BLaER1 treated with 17β-estradiol and CSF1 and Interleukin-3, amounts not matched to agents 10 nM and 100 nM (cell line): ENCODE results near the gene IFNA16.
"Not testable (repeated sequence)": the region's sequence is repeated elsewhere in the genome, so short reads cannot be mapped to it uniquely, and the experiment has no call there.

Experiments
- H3K27ac ChIP-seq, 11 experiments: shearing (Covaris generic); formaldehyde crosslinking; 2 replicates each; pipeline ENCODE4 v1.8.1; 2022
- H3K27me3 ChIP-seq, 11 experiments: shearing (Covaris generic); formaldehyde crosslinking; 2 replicates each; pipeline ENCODE4 v1.8.1; 2022
- H3K36me3 ChIP-seq, 11 experiments: shearing (Covaris generic); formaldehyde crosslinking; 2 replicates each; pipeline ENCODE4 v1.8.1; 2022
- H3K4me1 ChIP-seq, 10 experiments: shearing (Covaris generic); formaldehyde crosslinking; 2 replicates each; pipeline ENCODE4 v1.8.1; 2022
- H3K4me2 ChIP-seq, 11 experiments: shearing (Covaris generic); formaldehyde crosslinking; 2 replicates each; pipeline ENCODE4 v1.8.1; 2022
- H3K4me3 ChIP-seq, 10 experiments: shearing (Covaris generic); formaldehyde crosslinking; 2 replicates each; pipeline ENCODE4 v1.8.1; 2022
- H3K9ac ChIP-seq, 11 experiments: shearing (Covaris generic); formaldehyde crosslinking; 2 replicates each; pipeline ENCODE4 v1.8.1; 2022
- H3K9me3 ChIP-seq, 11 experiments: shearing (Covaris generic); formaldehyde crosslinking; replicated peaks in 1 of 11; 2 replicates each; pipeline ENCODE4 v1.8.1; 2022
- H4K20me1 ChIP-seq, 11 experiments: shearing (Covaris generic); formaldehyde crosslinking; 2 replicates each; pipeline ENCODE4 v1.8.1; 2022
- Cebpa-rat ChIP-seq, 11 experiments: shearing (Covaris generic); IDR thresholded peaks; 2 replicates each; pipeline ENCODE4 v1.8.1; 2022

The IFNA16 gene

DNA sequence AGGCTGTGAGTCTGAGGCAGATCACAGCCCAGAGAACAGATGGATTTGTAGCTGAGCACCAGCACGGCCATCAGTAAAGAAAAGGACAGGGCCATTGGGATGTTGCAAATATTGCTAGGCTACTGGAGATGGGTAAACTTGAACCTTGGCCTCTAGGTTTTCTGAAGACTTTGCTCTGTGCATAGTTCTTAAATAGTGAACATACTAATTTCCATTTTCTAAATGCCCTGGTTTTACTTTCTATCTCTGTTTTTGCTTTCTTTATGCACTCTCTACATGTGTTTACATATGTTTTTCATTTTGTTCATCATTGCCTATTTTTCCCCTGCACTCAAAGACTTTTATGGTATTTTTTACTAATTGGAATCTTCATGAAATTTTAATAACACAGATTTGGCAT is at the start of gene IFNA16:
Gene IFNA16, minus strand, starts transcription at position 101 of the 400 bp plus-strand sequence. Its CDS starts 6 bp downstream, at position 95.
- H3K4me3 ChIP-seq, H3K4me2 ChIP-seq, H3K27ac ChIP-seq, H3K9ac ChIP-seq, H3K27me3 ChIP-seq, H3K9me3 ChIP-seq, H3K36me3 ChIP-seq, H4K20me1 ChIP-seq: not testable (repeated sequence)
- peaks cover 0 to 11% (median 0%) of the 10 kb centered on the region in 10 experiments; a peak in 1 of 20 replicates for H3K4me1 ChIP-seq

DNA sequence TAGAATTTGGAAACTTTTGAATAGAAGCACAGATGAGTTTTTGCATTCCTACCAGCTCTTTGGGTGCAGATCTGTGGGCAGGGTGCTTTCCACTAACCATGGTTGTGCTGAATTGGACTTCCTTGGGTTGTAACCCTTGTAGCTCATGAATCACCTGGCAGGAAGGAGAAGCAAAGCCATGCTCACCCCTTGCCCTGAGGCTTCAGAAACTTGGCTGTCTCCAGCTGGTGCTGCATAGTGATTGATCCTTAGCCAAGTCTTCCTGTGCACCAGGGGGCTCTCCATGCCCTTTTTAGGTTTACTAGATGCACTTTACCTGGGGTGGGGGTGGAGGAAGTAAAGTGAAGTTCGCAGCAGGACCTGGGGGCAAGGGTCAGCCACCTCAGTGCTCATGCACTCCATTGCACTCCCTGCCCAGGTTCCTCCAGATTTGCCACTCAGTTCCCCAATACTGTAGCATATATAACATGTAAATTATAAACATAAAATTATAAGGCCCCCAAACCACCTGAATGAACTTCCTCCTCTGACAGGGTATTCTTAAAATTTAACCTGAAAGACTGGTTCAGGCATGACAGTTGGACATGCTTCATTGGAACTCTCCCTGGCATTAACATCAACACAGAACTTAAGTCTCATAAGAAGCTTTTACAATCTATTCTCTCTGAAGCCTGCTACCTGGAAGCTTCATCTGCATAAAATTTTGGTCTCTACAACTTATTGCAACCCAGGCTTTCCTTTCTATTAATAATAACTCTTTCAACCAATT is 48.5 kb upstream of the IFNA16 start:
- H3K36me3 ChIP-seq: no peaks in the 10 kb centered on the region
- H3K27me3 ChIP-seq: peaks cover 0 to 4% (median 0%) of the 10 kb centered on the region in 11 experiments; a peak in 1 of 22 replicates
- no peak overlapping the region for H3K9ac ChIP-seq

DNA sequence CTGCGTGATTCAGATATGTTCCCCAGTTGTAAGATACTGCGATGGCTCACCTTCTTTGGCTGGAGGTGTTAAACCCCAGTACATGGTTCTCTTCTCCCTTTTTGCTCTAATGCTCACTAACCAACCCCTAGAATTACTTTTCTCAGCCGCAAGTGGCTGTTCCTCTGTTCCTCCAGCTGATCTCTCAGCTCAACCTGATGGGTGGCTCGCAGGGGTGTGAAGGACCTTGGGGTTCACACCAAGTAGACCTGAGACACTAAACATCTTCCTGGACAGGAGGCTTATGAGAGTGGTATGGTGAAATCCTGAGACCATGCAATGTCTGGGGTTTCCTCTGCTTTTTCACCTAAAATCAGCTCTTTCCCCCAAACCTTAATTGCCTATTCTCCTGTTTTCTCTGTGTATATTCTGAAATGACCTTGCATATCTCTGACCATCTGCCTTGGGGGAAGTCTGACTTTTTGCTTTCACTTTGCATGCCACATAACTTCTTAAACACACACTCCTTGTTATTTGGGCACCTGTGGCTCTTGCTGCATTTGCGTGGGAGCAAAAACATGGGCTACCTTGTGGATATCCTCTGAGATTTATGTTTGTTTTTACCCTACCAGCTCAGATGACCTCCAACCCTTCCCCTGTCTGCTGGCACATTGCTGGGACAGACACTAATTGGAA is 38.6 kb upstream of the IFNA16 start:
- H4K20me1 ChIP-seq: no peaks in the 10 kb centered on the region; a peak in 1 of 22 replicates
- H3K9me3 ChIP-seq: peaks cover 17 to 27% (median 22%) of the 10 kb centered on the region in 11 experiments
- peaks cover 20 to 41% (median 33%) of the 10 kb centered on the region in 10 experiments for H3K4me1 ChIP-seq
- H3K9ac ChIP-seq: no peak overlapping the region
- H3K27ac ChIP-seq: peak overlapping the region in 2 of 11 experiments; percentile 10 to 24; a peak in 3 of 22 replicates
- peak overlapping the region; percentile 8 to 65 (median 52); a peak in 21 of 22 replicates for H3K4me2 ChIP-seq
- H3K36me3 ChIP-seq: no peaks in the 10 kb centered on the region
- H3K4me3 ChIP-seq: no peak overlapping the region
- peaks cover 0 to 53% (median 0%) of the 10 kb centered on the region in 11 experiments; a peak in 6 of 22 replicates for H3K27me3 ChIP-seq
- no peak for TF ChIP-seq Cebpa-rat (IDR thresholded peaks at IDR 0.05)

More for the DNA sequence above, 48.5 kb upstream of the IFNA16 start:
- Histone ChIP-seq H3K9me3 (peaks cover 0 to 8% (median 1%) of the 10 kb centered on the region in 11 experiments; a peak in 7 of 22 replicates), H3K4me1 (0 out of 20 replicates have a peak, but pooled peaks cover 0 to 9% (median 0%) of the 10 kb centered on the region in 10 experiments), H3K4me3 (no peak overlapping the region), H3K27ac (no peak overlapping the region), H4K20me1 (no peaks in the 10 kb centered on the region), H3K4me2 (no peak overlapping the region)
- no peak for TF ChIP-seq Cebpa-rat (IDR thresholded peaks at IDR 0.05)

DNA sequence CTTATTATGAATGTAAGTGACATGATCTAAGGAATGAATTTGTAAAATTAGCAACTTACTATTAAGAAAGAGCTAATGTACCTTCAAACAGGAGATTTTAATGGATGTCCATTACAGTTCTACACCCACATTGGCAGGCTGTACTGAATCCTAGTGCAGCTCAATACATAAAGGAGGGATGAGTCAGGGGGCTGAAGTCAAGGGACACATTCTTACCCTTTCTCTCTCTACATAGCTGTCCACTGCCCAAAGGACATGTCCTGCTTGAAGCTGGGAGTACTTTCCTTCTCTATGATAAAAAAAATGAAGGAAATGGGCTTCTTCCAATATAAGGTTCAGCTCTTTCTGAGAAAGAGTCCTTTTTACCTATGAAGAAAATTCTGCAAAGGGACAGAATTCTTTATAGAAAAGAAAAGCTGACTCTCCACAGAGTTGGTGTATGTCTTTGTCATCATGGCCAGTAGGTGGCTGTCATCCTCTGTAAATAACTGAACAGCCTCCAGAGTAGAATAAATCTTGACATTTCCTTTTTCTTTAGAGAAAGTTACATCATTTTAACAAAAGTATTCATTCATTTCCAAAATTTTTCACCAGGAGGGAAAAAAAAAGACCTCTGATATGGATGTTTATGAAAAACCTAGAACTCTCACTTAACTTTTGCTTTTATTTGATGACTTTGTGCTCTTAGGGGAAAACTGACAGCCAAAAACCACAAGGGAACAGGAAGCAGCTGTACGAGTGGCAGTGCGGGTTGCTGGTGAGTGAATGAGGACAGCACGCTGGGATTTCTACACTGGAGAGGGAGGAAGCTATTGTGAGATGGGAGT is 35.8 kb upstream of the IFNA16 start:
- Histone ChIP-seq H4K20me1 (no peaks in the 10 kb centered on the region; a peak in 1 of 22 replicates), H3K4me1 (peaks cover 20 to 41% (median 33%) of the 10 kb centered on the region in 10 experiments), H3K4me3 (no peak overlapping the region; a peak in 1 of 20 replicates), H3K36me3 (no peaks in the 10 kb centered on the region), H3K4me2 (peak overlapping the region; percentile 49 to 77 (median 63)), H3K27me3 (peaks cover 0 to 72% (median 0%) of the 10 kb centered on the region in 11 experiments; a peak in 6 of 22 replicates), H3K27ac (peak overlapping the region in 8 of 11 experiments; percentile 43 to 74 (median 64); a peak in 16 of 22 replicates), H3K9me3 (peaks cover 7 to 12% (median 9%) of the 10 kb centered on the region in 11 experiments; a peak in 21 of 22 replicates), H3K9ac (peak overlapping the region in 7 of 11 experiments; percentile 4 to 61 (median 42); a peak in 11 of 22 replicates)
- TF ChIP-seq Cebpa-rat (IDR thresholded peaks at IDR 0.05): peak in 7 of 11 experiments; percentile 25 to 93 (median 65); a peak in 10 of 22 replicates

DNA sequence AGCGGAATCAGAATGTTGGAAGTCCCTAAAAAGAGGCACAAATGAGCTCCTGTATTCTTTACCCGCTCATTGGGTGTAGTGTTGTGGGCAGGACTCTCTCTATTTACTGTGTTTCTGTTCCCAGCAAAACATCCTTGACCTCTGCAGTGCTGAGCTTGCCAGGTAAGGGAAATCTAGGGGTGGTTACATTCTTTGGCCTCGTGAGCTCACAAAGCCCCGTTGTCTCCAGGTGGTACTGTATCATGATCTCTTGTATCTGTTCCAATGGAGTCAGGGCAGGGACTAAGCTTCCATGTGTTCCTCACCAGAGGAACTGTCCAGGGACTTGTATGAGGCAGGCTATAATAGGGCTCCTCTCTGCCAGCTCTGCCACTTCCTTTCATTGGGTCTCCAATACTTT is 34.5 kb upstream of the IFNA16 start:
- Histone ChIP-seq H3K27me3 (peaks cover 0 to 64% (median 0%) of the 10 kb centered on the region in 11 experiments; a peak in 6 of 22 replicates), H3K36me3 (no peaks in the 10 kb centered on the region), H3K9ac (no peak overlapping the region), H3K27ac (peak overlapping the region in 5 of 11 experiments; percentile 63 to 74 (median 70); a peak in 6 of 22 replicates), H3K4me2 (peak overlapping the region in 3 of 11 experiments; percentile 57 to 77 (median 64); a peak in 3 of 22 replicates), H3K4me1 (peaks cover 20 to 41% (median 33%) of the 10 kb centered on the region in 10 experiments), H4K20me1 (no peaks in the 10 kb centered on the region; a peak in 1 of 22 replicates), H3K9me3 (no peaks in the 10 kb centered on the region; a peak in 1 of 22 replicates), H3K4me3 (no peak overlapping the region)
- TF ChIP-seq Cebpa-rat (IDR thresholded peaks at IDR 0.05): no peak

DNA sequence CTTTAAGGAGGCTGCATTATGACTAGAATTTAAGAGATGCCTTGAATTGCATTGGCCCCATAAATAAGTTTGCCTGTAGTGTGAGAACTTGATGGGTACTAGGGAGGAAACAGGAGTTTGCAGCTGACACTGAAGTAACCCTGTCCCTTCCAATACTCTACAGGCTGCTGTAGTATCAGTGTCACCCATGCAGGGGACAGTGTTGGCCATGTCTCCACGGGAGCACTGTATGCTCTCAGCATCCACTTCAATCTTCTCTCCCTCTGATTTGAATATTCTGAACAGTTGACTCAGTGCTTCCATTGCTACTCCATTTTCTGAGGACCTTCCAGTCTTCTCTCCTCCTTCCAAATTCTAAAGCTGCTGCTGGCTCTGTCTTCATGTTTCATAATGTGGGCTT is 34.1 kb upstream of the IFNA16 start:
- H3K36me3 ChIP-seq: no peaks in the 10 kb centered on the region

DNA sequence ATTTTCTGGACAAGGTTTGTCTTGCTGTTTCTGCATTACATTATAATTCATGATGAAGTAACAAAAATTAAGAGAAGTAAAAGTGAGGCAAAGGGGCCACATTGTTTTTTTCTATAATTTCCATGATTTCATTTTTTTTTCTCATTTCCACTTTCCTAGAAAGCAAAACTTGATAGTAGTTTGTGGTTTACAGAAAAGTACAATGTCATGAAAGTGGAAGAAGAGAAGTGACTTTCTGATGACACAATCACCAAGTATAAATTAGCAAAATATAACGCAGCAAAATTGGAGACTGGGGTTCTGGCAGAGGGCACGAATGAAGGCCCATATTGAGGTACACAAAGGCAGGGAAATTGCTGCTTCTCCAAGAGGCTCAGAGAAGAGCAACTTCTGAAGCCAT is 27.7 kb upstream of the IFNA16 start:
- Histone ChIP-seq H4K20me1 (no peaks in the 10 kb centered on the region; a peak in 1 of 22 replicates), H3K4me1 (peaks cover 0 to 12% (median 7%) of the 10 kb centered on the region in 10 experiments; a peak in 10 of 20 replicates), H3K4me2 (peak overlapping the region in 6 of 11 experiments; percentile 14 to 63 (median 52); a peak in 7 of 22 replicates), H3K9ac (no peak overlapping the region), H3K36me3 (no peaks in the 10 kb centered on the region), H3K27me3 (peaks cover 0 to 55% (median 0%) of the 10 kb centered on the region in 11 experiments; a peak in 4 of 22 replicates), H3K4me3 (no peak overlapping the region), H3K27ac (no peak overlapping the region), H3K9me3 (no peaks in the 10 kb centered on the region; a peak in 1 of 22 replicates)
- TF ChIP-seq Cebpa-rat (IDR thresholded peaks at IDR 0.05): no peak

More for the DNA sequence above, 34.1 kb upstream of the IFNA16 start:
- H3K4me1 ChIP-seq: peaks cover 20 to 40% (median 31%) of the 10 kb centered on the region in 10 experiments
- no peak for TF ChIP-seq Cebpa-rat (IDR thresholded peaks at IDR 0.05)
- peak overlapping the region in 4 of 11 experiments; percentile 65 to 74 (median 70); a peak in 4 of 22 replicates for H3K27ac ChIP-seq
- peaks cover 0 to 61% (median 0%) of the 10 kb centered on the region in 11 experiments; a peak in 6 of 22 replicates for H3K27me3 ChIP-seq
- H3K9me3 ChIP-seq: no peaks in the 10 kb centered on the region; a peak in 1 of 22 replicates
- peak overlapping the region in 1 of 11 experiments; percentile 77; a peak in 1 of 22 replicates for H3K4me2 ChIP-seq
- H4K20me1 ChIP-seq: no peaks in the 10 kb centered on the region; a peak in 1 of 22 replicates
- no peak overlapping the region for H3K4me3 ChIP-seq
- H3K9ac ChIP-seq: no peak overlapping the region

DNA sequence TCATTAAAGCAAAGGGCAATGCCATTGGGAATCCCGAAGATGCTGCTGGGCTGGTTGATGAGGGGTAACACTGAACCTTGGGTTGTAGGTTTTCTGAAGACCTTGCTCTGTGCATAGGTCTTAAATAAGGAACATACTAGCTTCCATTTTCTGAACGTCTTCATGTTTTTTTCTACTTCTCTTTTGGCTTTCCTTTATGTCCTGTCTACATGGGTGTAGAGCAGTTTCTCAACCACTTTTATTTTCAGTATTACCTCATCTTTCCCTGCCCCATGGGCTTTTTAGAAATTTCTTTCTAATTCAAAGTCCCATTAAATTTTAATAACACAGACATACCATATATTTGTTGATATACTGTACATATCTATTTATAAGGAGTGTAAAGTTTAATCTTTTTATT is 22.8 kb upstream of the IFNA16 start, which contains the start of gene IFNA14:
Gene IFNA14, minus strand, starts transcription at position 95 of the 400 bp plus-strand sequence. Its CDS starts 70 bp downstream, at position 25.
- H3K9me3 ChIP-seq: no peaks in the 10 kb centered on the region
- no peak for TF ChIP-seq Cebpa-rat (IDR thresholded peaks at IDR 0.05)
- H3K27ac ChIP-seq: no peak within 1 kb of the TSS
- H3K9ac ChIP-seq: no peak within 1 kb of the TSS
- no peak within 1 kb of the TSS for H3K4me3 ChIP-seq
- peaks cover 0 to 40% (median 0%) of the 10 kb centered on the region in 11 experiments; a peak in 4 of 22 replicates for H3K27me3 ChIP-seq
- peaks cover 4 to 17% (median 12%) of the 10 kb centered on the region in 10 experiments; a peak in 19 of 20 replicates for H3K4me1 ChIP-seq
- H4K20me1 ChIP-seq: no peaks in the 10 kb centered on the region
- no peaks in the 10 kb centered on the region for H3K36me3 ChIP-seq
- H3K4me2 ChIP-seq: no peak within 1 kb of the TSS

DNA sequence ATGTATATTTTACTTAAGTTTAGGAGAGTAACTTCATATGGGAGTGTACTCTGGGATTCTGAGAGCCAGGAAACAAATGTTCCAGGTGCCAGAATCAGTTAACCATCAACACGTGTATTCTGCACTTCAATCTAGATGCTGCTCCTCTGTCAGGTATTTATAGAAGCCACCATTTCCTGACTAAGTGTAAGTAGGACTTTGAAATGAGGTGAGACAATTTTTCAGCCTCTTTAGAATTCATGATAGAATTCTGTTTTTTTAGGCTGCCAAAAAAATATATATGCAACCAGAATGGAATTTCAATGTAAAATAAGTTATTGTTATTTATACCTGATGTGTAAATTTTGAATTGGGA is 19.2 kb upstream of the IFNA16 start:
- Histone ChIP-seq H3K4me2 (peak overlapping the region in 10 of 11 experiments; percentile 31 to 77 (median 54); a peak in 17 of 22 replicates), H3K4me1 (peaks cover 0 to 15% (median 9%) of the 10 kb centered on the region in 10 experiments; a peak in 12 of 20 replicates), H3K27me3 (peaks cover 0 to 13% (median 0%) of the 10 kb centered on the region in 11 experiments; a peak in 2 of 22 replicates)
- not testable (repeated sequence) for H4K20me1 ChIP-seq, H3K9ac ChIP-seq, H3K27ac ChIP-seq, H3K36me3 ChIP-seq, H3K9me3 ChIP-seq, H3K4me3 ChIP-seq

DNA sequence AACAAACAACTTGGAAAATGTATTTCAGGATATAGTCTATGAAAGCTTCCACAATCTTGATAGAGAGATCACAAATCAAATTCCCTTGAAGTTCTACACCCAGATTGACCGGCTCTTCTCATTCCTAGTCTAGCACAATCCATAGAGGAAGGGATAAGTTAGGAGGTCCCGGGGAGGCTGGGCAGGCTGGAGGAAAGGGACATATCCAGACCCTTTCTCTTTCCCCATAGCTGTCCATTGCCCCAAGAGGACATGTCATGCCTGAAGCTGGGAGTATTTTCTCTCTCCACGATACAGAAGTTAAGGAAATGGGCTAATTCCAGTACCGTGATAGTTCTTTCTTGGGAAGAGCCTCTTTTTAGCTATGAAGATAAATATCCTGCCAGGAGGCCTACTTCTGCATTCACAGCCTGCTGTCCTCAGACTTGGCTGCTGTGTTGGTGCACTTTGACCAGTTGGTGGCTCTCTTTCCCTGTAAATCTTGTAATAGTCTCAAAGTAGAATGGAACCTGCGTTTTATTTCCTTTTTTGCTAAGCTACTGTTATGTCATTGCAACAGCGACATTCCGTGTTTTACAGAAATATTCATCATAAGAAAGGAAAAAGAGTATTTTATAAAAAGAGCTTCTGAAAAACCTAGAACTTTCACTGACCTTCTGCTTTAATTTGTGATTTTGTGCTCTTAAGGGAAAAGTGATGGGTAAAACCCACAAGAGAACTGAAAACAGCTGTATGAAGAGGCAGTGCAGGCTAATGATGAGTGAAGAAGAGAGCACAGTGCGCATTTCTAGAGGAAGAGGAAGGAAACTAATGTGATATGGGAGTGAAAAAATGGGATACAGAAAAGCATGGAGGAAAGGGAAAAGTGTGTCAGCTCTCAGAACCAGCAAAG is 18.6 kb upstream of the IFNA16 start:
- not testable (repeated sequence) for H4K20me1 ChIP-seq, H3K27me3 ChIP-seq, H3K9ac ChIP-seq, H3K36me3 ChIP-seq, H3K9me3 ChIP-seq, H3K4me3 ChIP-seq, H3K27ac ChIP-seq
- peaks cover 0 to 15% (median 9%) of the 10 kb centered on the region in 10 experiments; a peak in 12 of 20 replicates for H3K4me1 ChIP-seq
- H3K4me2 ChIP-seq: peak overlapping the region; percentile 31 to 77 (median 51); a peak in 17 of 22 replicates
